Stimulated activated CD8-positive, alpha-beta memory T cell treated with anti-CD3 and anti-CD28 coated beads, Interleukin-12 subunit alpha, Interleukin-12 subunit beta, amount 100 ng/mL, for 24 hours (primary cell): Measurements from ENCODE around the gene ADSL.
"Not testable (repeated sequence)": the region's sequence is repeated elsewhere in the genome, so short reads cannot be mapped to it uniquely, and the experiment has no call there.

ENCODE experiments used
- DNase-seq: peaks from one replicate; pipeline ENCODE4 v3.0.0-alpha.2; 2020; ENCODE audit errors: extremely low read depth

Gene ADSL

DNA sequence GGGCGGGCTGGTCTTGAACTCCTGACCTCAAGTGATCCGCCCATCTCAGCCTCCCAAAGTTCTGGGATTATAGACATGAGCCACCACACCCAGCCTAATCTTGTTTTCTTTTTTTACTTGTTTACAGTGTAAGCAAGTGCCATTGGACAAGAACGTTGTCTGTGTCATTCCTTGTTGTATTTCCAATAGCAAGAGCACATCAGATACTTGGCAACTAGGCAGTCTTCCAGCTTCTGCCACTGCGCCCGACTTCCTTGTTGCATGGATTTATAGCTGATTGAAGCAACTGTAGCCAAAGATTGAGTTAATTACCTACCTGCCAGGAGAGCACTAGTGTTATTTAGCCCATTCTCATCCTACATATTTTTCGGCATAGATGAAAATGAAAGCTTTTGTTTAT is 21.0 kb downstream of the ADSL start:
- DNase-seq = no peak

DNA sequence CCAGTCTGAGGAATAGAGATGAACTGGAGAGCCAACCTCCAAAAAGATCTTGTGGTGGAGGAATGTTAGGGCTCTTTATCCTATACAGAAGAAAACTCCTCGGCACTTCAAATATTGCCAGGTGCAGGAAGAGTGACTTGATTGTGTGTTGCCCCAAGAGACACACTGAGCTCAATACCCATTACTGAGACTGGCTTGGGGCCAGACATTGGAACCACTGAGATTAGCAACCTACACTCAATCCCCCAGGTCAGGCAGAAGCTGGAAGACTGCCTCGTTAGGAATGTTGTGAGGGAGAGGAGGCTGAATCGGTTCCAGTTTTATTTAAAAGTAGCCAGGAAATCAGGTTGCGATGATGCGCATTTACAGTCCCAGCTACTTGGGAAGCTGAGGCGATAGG is 21.7 kb downstream of the ADSL start:
- DNase-seq = no peak

DNA sequence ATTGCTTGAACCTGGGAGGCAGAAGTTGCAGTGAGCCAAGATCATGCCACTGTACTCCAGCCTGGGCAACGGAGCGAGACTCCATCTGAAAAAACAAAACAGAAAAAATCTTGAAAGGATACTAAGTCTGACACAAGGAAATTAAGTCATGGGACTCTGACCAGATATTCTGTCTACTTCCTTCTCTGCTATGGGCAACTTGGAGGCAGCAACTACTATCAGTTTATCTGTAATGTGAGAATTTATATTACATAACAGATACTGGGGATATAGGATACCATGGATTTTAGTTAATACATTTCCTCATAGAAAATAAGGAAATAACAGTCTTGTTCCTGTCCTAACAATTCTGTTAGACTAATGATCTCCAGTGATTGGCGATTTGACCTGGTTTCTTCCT is 22.5 kb downstream of the ADSL start:
- DNase-seq = no peak

DNA sequence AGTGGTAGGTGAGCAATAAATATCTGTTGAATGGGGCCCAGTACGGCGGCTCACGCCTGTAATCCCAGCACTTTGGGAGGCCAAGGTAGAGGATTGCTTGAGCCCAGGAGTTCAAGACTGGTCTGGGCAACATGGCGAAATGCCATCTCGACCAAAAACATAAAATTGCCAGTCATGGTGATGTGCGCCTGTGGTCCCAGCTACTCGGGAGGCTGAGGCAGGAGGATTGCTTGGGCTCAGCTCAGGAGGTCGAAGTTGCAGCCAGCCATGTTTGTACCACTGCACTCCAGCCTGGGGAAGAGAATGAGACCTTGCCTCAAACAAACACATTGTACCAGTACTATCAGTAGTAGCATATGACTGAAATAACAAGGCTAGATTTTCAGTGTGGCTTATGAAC is 28.3 kb downstream of the ADSL start:
- DNase-seq = no peak

DNA sequence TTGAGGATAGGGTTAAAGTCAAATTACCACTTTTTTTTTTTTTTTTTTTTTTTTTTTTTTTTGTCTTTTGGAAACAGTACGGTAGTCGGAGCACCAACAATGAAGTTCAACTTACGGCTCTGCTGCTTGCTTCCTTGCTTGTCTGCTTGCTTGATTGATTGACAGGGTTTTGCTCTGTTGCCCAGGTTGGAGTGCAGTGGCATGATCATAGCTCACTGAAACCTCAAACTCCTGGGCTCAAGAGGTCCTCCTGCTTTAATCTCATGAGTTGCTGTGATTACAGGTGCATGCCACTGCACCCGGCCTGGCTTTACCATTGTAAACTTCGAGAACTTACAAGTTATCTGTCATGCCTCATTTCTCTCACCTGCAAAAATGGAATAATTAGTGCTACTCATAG is 29.8 kb downstream of the ADSL start:
- no peak for DNase-seq

DNA sequence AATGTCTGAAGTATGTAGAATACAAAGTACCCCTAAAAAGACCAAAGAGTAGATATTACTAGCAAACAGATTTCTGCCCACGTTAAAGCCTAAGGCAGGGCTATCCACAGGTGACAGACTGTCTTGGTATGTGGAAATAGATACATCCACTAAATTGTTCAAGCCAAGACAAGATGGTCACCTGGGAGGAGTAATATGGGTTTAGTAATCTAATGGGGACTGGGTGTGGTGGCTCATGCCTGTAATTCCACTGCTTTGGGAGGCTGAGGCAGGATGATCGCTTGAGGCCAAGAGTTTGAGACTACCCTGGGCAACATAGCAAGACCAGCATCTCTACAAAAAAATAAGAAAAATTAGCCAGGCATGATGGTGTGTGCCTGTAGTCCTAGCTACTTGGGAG is 31.6 kb downstream of the ADSL start:
- no peak for DNase-seq

DNA sequence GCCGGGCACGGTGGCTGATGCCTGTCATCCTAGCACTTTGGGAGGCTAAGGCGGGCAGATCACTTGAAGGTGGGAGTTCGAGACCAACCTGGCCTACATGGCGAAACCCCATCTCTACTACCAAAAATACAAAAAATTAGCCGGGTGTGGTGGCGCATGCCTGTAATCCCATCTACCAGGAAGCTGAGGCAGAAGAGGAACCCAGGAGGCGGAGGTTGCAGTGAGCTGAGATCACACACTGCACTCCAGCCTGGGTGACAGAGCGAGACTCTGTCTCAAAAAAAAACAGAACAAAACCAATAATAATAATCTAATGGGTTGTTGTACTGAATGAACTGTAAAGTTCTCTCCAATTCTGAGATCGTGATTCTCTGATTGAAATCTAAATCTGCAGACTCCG is 32.1 kb downstream of the ADSL start:
- not testable (repeated sequence) for DNase-seq

DNA sequence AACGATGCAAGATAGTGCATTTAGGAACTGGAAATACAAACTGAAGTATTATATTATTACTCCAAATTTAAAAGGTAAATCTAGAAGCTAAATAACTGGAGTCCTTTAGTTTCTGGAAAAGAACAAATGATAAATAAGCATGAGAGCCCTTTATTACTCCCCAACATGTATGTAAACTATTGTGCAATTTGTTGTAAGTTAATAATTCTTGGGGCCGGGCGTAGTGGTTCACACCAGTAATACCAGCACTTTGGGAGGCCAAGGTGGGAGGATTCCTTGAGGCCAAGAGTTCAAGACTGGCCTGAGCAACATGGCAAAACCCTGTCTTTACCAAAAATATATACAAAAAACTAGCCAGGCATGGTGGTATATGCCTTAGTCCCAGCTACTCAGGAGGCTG is 35.2 kb downstream of the ADSL start:
- no peak for DNase-seq

DNA sequence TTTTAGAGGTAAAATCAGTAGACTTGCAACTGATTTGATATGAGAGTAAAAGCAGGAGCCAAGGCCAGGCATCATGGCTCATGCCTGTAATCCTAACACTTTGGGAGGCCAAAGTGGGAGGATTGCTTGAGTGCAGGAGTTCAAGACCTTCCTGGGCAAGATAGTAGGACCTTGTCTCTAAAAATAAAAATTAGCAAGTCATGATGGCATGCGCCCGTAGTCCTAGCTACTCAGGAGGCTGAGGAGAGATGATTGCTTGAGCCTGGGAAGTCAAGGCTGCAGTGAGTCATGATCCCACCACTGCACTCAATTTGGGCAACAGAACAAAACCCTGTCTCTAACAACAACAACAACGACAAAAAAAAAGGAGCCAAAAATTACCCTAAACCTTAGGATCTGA is 37.6 kb downstream of the ADSL start:
- no peak for DNase-seq

DNA sequence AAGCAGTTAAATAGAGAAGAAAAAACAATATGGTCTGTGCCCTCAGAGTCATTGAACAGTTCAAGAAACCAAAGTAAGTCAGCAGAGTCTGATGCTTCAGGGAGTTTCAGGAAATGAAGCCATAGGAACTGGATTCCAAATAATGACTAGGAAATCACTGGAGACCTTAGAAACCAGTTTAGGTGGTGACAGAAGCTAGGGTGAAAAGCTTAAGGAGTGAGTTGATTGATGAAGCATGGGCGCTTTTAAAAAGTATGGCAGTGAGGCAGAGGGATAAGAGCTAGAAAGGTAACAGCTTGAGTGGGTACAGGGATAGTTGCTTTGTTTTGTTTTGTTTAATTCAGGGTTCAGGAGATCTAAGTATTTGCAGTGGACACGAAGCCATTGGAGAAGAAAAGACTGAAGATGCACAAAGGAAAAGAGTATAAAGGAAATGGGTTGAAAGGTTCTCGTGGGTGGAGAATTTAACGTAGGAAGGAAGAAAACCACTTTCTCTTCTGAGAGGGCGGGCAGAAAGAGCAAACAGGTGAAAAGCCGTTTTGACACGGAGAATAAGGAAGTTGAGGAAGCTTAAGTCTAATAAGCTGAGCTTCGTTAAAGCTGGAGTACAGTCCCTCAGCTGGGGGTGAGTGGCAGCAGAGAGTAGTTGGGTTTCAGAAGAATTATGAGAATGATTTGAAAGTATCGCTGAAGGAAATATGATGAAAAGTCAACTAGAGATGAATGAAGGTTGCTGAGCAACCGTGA is 38.9 kb downstream of the ADSL start:
- DNase-seq = no peak

DNA sequence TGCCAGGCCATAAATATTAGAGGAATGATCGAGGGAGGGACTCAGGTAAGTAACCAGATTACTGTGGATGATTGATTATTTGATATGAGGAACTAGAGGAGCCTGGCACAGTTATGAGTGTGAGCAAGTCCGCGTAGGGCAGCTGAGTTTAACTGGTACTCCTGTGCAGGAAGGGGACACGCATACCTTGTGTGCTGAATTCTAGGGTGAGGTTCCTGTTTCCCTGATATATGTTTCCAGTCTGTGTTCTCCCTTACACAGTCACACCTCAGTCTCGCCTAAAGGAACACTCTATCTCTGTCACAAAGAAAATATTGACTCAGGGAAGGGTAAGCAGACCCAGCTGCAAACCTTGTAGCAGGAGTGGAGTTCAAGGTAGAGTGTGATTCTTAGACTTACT is 41.4 kb downstream of the ADSL start:
- no peak for DNase-seq

DNA sequence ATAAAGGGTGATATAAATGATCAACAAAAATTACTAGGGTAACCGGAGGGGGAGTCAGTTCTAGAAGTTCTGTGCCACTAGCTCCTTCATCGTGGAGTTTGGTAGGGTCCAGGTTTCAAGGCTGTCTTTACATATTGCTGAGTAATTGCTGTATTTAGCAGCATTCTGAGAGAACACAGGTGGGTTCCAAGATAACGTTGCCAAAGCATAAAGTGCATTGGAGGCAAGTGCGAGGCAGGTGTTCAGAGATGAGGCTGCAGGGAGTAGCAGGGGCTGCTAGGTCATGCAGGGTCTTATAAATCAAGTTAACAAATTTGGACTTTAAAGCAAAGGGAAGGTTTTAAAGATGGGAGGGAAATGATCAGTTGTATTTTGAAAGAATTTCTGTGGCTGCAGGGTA is 41.9 kb downstream of the ADSL start:
- no peak for DNase-seq

DNA sequence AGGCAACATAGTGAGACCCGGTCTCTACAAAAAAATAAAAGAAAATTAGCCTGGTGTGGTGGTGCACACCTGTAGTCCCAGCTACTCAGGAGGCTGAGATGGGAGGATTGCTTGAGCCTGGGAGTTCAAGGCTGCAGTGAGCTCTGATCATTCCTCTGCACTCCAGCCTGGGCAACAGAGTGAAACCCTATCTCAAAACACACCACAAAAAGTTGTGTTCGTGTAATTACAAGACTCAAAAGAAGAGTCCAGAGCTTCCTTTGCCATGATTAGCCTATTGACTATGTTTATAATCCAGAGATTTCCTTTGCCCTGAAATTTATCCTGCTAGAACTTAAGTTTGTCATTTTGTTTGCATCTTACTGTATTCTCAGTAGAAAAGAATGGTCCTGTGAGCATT is 45.1 kb downstream of the ADSL start:
- DNase-seq = no peak

DNA sequence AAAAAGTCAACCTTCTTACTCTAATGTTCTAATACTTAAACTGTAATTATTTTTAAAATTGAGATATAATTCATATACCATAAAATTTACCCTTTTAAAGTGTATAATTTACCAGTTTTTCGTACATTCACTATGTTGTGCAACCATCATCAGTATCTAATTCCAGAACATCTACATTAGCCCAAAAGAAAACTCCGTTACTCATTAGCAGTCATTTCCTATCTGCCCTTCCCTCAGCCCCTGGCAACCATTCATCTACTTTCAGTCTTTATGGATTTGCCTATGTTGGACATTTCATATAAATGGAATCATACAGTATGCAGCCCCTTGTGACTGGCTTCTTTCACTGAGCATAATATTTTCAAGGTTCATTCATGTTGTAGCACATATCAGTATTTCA is 46.3 kb downstream of the ADSL start:
- no peak for DNase-seq

DNA sequence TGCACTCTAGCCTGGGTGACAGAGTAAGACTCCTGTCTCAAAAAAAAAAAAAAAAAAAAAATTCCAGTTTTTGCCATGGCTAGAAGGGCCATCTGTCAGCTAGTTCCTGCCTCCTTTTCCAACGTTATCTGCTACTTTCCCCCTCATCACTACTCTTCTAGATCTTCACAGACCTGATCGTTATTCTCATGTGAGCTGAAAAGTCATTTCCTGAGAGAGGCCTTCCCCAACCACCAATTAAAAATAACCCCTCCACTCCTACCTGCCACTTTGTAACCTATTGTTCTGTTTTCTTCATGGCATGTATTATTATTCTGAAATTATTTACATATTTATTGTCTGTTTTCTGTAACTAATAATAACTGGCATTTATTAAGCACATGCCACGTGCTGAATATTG is 48.3 kb downstream of the ADSL start:
- DNase-seq = no peak

DNA sequence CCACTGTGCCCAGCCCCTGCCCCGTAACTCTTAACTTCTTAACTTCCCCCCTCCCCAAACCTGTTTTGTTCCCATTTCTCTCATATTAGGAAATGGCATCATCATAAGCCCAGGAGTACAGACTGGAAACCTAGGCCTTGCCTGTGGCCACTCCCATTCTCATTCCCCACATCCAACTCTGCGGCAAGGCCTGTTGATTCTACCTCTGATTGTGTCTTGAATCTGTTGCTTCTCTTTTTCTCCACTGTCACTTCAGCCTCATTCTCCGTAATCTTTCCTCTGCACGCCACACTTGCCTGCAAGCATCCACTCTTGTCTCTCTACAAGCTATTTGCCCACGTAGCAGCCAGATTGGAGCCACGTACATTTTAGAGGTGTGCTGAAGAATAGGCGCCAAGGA is 49.3 kb downstream of the ADSL start:
- DNase-seq = no peak

DNA sequence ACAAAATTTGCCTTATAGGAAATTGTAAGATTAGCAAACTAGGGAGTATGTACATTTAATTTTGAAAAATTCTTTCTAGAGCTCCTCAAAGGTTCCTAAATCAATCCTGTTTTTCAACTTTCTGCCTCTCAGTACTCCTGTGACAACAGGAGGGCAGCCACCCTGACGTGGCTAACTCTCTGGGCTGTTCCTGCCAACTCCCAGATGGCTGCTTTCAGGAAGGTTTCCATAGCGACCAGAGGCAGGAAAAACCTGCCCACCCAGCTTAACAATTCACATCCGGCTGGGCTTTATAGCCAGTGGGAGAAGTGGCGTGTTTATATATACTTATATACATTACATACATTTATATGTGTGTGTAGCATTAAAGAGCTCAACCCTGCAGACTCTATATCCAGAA is 50.6 kb downstream of the ADSL start:
- no peak for DNase-seq

DNA sequence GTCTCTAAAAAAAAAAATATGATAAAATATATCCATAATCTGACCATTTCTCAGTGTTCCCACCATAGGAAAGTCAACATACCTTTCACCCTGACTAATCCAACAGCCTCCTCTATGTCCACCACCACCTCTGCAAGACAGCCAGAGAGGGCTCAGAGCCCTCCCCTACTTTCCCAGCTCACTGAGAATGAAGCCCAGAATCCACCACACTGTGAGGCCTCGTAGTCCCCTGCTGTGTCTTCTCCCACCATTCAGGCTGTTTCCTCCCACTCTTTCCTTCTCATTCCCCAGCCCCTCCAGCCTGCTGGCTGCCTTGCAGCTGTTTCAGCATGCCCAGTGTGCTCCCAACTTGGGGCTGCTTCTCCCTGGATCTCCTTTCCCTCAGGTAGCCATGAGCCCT is 51.1 kb downstream of the ADSL start:
- no peak for DNase-seq

DNA sequence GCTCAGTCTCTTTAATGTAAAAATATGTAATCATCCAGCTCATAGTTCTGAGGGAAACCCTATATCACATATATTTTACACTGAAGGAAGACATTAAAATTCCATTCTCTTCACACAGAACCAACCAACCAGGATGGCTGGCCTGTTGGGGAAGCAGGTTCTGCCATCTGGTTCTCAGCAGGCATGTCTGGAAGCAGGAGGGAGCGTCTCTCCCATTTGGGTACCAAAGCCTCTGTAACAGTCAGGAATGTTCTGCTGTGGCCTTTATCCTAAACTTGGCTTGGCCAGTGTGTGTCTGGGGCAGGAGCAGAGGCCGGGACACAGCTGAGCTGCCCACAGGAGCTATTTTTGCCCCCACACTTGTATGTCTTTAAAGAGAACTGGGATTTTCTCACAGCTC is 53.3 kb downstream of the ADSL start:
- DNase-seq = no peak

DNA sequence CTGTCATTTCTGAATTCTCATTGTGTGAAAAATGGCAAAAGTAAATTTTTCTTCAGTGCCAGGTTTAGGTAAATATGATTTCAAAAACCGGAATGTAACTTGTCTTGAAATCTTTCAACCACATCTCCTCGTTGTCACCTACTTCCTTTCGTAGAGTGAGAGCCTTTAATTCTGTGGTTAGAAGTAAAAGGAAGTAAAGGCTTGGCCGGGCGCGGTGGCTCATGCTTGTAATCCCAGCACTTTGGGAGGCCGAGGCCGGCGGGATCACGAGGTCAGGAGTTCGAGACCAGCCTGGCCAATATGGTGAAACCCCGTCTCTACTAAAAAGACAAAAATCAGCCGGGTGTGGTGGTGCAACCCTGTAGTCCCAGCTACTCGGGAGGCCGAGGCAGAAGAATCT is 53.9 kb downstream of the ADSL start:
- no peak for DNase-seq

DNA sequence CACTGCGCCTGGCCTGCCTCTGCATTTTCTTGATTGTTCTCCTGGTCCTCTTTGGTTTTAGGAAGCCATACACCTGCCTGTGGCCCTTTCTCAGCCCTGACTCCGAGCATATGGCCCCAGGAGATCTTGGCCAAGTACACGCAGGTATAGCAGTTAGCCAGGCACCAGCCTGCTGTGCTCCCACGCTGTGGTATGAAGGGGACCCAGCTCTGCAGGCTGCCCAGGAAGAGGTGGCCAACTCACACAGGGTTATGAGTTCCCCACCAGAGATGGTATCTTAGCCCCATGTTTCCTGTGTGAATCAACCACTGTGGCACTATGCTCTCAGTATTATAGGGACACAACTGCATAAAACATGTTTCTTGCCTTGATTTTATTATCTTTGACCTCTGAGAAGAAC is 55.2 kb downstream of the ADSL start:
- DNase-seq = peak; percentile 22

DNA sequence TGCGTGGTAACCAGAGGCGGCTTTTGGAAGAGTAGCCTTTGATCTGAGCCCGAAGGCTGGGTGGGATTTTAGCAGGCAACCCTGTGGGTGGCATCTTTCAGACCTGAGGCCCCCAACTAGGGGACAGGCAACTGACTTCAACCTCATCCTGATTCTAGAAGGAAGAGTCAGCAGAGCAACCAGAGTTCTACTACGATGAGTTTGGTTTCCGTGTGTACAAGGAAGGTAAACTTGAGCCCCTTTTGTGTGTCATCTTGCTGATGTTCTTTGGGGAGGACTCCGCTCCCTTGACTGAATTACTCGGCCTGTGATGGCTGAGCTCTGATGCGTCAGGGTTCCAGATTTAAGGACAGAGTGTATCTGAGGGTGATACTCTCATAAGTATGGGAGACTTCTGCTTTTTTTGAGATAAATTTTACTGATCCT is 55.7 kb downstream of the ADSL start:
- no peak for DNase-seq

DNA sequence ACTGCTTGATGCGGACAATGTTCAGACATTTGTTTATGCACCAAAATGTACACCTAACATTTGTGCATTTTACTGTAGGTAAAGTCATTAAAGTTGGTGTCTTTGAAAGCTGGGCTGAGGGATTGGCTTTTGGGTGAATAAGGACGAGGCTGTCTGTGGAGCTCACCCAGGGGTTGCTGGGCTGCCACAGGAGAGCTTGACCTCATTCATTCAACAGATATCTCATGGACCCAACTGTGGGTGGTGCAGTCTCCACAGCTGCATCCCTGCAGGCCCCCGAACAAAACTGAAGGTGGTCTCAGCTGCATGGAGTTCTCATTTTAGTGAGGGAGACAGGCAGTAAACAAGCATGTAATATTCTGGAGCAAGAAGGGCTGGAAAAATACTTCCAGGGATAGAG is 56.8 kb downstream of the ADSL start:
- no peak for DNase-seq

DNA sequence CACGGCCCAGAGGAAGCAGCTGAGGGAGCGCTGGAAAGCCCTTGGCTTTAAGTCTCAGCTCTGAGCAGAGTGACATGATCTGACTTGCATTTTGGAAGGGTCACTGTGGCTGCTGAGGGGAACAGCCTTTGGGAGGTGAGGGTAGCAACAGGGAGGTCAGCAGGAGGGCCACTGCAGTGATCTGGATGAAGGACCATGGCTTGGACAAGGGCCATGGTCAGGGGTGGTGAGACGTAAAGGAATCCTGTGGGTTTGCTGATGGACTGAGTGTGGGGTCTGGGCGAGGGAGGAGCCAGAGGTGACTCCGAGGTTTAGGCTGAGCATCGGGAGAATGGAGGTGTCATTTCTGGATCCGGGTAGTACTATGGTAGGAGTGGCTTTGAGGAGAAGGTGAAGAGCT is 57.4 kb downstream of the ADSL start:
- no peak for DNase-seq
